ENCODE results near the gene ANAPC16.
"Not testable (repeated sequence)": the region's sequence is repeated elsewhere in the genome, so short reads cannot be mapped to it uniquely, and the experiment has no call there.

Gene ANAPC16

DNA sequence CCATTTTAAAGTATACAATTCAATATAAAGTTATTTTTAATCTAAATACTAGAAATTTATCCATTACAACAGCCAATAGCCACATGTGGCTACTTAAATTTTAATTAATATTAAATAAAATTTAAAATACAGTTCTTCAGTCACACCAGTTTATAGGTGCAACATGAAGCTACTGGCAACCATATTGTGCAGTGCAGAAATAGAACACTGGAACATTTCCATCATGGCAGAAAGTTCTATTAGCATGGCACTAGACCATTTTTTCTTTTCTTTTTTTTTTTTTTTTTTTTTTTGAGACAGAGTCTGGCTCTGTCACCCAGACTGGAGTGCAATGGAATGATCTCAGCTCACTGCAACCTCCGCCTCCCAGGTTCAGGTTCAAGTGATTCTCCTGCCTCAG, 5.5 kb downstream of the ANAPC16 start:
- Mint-ChIP-seq H3K9me3 (no peaks in the 10 kb centered on the region), H3K4me1 (ENCODE audit: low read depth in 2 of 2) (peaks cover 18 to 35% of the 10 kb centered on the region in 2 donors), H3K36me3 (ENCODE audit: insufficient read depth) (peaks cover 62% of the 10 kb centered on the region), H3K4me3 (no peak overlapping the region), H3K27me3 (no peaks in the 10 kb centered on the region), H3K27ac (no peak overlapping the region)
- ATAC-seq (replicated peaks): no peak
- DNase-seq: no peak

GRCh38 chr10:72223743-72224101, 7.9 kb downstream of the ANAPC16 start:
- Mint-ChIP-seq H3K4me1 (ENCODE audit: low read depth in 2 of 2) (peaks cover 14 to 38% of the 10 kb centered on the region in 2 donors), H3K27ac (peak overlapping the region; percentile 15 to 88), H3K27me3 (no peaks in the 10 kb centered on the region), H3K36me3 (ENCODE audit: insufficient read depth) (peaks cover 62% of the 10 kb centered on the region), H3K4me3 (no peak overlapping the region), H3K9me3 (no peaks in the 10 kb centered on the region)
- no peak for DNase-seq
- no peak for ATAC-seq (replicated peaks)

DNA sequence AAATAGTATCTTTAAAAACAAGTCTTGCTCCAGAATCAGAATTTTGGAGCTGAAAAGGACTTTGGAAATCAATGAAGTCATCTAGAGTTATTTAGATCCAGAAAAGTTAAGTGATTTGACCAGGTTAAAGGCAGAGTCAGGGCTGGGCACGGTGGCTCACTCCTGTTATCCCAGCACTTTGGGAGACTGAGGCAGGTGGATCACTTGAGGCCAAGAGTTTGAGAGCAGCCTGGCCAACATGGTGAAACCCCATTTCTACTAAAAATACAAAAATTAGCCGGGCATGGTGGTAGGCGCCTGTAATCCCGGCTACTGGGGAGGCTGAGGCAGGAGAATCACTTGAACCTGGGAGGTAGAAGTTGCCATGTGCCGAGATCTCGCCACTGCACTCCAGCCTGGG, 8.4 kb downstream of the ANAPC16 start:
- peaks cover 63% of the 10 kb centered on the region for H3K36me3 Mint-ChIP-seq (ENCODE audit: insufficient read depth)
- DNase-seq; H3K9me3 Mint-ChIP-seq; H3K27ac Mint-ChIP-seq; ATAC-seq (replicated peaks); H3K27me3 Mint-ChIP-seq; H3K4me3 Mint-ChIP-seq: not testable (repeated sequence)
- peaks cover 9 to 35% of the 10 kb centered on the region in 2 donors for H3K4me1 Mint-ChIP-seq (ENCODE audit: low read depth in 2 of 2)

DNA sequence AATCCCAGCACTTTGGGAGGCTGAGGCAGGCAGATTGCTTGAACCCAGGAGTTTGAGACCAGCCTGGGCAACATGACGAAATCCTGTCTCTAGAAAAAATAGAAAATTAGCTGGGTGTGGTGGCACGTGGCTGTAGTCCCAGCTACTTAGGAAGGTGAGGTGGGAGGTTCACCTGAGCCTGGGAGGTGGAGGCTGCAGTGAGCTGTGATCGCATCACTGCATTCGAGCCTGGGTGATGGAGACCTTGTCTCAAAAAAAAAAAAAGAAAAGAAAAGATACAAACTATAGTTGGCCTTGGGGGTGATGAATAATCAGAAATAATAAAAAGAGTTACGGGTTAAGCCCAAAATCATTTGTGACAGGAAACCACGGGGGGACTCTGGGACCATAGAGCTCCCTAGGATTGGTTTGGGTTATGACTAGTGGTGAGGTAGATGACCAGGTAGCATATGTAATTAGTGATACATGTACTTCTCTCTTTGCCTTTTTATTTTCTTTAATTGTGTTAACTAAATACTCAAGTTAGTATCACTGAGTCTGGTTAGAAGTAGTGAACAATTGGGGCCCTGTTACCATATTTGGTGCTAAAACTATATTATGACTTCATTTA, 10.7 kb downstream of the ANAPC16 start:
- peaks cover 60% of the 10 kb centered on the region for H3K36me3 Mint-ChIP-seq (ENCODE audit: insufficient read depth)
- ATAC-seq (replicated peaks) (no peak), DNase-seq (no peak)
- peak overlapping the region in 1 of 2 donors; percentile 29 for H3K4me3 Mint-ChIP-seq
- H3K27ac Mint-ChIP-seq: peak overlapping the region; percentile 41 to 82
- peaks cover 8 to 40% of the 10 kb centered on the region in 2 donors for H3K4me1 Mint-ChIP-seq (ENCODE audit: low read depth in 2 of 2)
- no peaks in the 10 kb centered on the region for H3K9me3 Mint-ChIP-seq
- no peaks in the 10 kb centered on the region for H3K27me3 Mint-ChIP-seq

DNA sequence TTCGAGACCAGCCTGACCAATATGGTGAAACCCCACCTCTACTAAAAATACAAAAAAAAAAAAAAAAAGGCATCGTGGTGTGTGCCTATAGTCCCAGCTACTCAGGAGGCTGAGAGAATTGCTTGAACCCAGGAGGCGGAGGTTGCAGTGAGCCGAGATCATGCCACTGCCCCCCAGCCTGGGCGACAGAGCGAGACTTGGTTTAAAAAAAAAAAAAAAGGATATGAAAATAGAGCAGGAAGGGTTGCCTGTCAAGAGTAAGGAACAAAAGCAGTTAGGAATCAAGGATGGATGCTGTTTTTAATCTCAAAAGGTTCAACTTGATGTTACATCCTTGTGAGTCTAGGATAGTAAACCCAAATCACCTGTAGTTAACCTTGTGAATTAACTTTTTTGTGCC, 12.0 kb downstream of the ANAPC16 start:
- DNase-seq (no peak), ATAC-seq (replicated peaks) (no peak)
- Mint-ChIP-seq H3K4me1 (ENCODE audit: low read depth in 2 of 2) (peaks cover 8 to 40% of the 10 kb centered on the region in 2 donors), H3K9me3 (no peaks in the 10 kb centered on the region), H3K36me3 (ENCODE audit: insufficient read depth) (peaks cover 64% of the 10 kb centered on the region), H3K27ac (peak overlapping the region in 1 of 2 donors; percentile 28), H3K4me3 (no peak overlapping the region), H3K27me3 (no peaks in the 10 kb centered on the region)

GRCh38 chr10:72228318-72228751, 12.5 kb downstream of the ANAPC16 start:
- DNase-seq: no peak
- Mint-ChIP-seq H3K4me1 (ENCODE audit: low read depth in 2 of 2) (peaks cover 8 to 36% of the 10 kb centered on the region in 2 donors), H3K9me3 (no peaks in the 10 kb centered on the region), H3K27ac (peak overlapping the region in 1 of 2 donors; percentile 19), H3K4me3 (no peak overlapping the region), H3K36me3 (ENCODE audit: insufficient read depth) (peaks cover 65% of the 10 kb centered on the region), H3K27me3 (no peaks in the 10 kb centered on the region)
- no peak for ATAC-seq (replicated peaks)

DNA sequence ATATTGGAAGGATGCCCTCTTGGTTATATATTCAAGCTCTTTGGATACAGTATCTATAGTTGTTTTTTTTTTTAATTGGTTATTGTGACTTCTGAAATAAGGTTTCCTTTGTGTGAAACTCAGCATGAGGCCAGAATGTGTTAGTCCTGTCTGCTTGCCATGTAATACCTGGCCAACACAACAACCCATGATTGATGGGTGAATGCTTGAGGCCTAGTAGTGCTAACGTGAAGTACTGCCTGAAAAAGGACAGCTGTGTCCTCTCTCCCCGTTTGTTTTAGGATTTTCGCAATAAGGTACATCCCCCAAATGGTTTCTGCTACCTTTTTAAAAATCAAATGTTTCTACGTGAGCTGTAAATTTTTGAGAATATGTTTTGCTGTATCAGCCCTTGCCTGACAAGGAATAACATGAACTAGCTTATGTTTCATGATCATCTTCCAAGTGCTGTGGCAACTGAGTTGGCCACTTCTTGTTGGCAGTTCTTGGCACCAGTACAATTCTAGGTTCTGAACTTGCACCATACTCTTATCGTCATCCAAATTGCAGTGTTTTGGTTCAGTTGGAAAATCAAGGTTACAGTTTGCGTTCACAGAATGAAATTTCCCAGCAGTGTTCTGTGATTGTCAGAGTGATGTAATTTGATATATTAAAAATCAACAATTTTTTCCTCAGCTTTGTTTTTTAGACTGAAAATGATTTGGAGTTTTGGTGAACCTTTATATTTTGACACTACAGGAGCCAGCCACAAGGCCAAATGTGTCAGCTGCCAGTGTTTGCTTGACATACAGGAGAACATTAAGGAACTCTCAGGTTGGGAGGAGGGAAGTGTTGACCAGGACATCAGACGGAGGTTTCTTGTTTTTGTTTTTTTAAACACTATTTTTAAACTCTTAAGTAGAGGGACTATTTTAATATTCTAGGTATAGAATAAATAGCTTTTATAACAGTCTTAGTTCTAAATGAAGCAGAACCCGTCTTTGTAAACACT, 13.7 kb downstream of the ANAPC16 start:
- no peak for DNase-seq
- H3K4me3 Mint-ChIP-seq: no peak overlapping the region

DNA sequence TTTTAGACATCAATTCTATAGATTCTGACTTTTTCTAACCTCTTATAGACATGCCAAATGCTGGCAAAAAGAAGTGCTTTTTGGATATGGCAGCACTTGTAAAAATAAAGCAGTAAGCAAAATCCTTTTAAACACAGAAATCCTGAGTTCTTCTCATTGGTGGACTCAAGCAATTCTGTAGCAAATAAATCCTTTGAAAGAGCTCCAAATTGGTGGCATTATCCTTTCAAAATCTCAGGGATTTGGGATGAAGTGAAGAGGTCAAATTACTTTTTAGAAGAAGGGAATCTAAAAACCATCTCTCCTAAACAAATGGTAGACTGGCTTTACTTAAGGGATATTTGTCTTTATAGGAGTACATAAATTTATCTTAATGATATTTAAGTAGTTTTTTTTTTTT, 17.8 kb downstream of the ANAPC16 start:
- Mint-ChIP-seq H3K9me3 (no peaks in the 10 kb centered on the region), H3K27ac (peak overlapping the region in 1 of 2 donors; percentile 28), H3K4me3 (no peak overlapping the region), H3K4me1 (ENCODE audit: low read depth in 2 of 2) (peaks cover 4 to 14% of the 10 kb centered on the region in 2 donors), H3K27me3 (no peaks in the 10 kb centered on the region), H3K36me3 (ENCODE audit: insufficient read depth) (peaks cover 75% of the 10 kb centered on the region)
- ATAC-seq (replicated peaks) (no peak), DNase-seq (no peak)

More for the DNA sequence above, 13.7 kb downstream of the ANAPC16 start:
- peak overlapping the region in 1 of 2 donors; percentile 11 for H3K27ac Mint-ChIP-seq
- H3K4me1 Mint-ChIP-seq (ENCODE audit: low read depth in 2 of 2): peaks cover 8 to 29% of the 10 kb centered on the region in 2 donors
- ATAC-seq (replicated peaks): no peak
- H3K27me3 Mint-ChIP-seq: no peaks in the 10 kb centered on the region
- no peaks in the 10 kb centered on the region for H3K9me3 Mint-ChIP-seq
- peaks cover 67% of the 10 kb centered on the region for H3K36me3 Mint-ChIP-seq (ENCODE audit: insufficient read depth)

DNA sequence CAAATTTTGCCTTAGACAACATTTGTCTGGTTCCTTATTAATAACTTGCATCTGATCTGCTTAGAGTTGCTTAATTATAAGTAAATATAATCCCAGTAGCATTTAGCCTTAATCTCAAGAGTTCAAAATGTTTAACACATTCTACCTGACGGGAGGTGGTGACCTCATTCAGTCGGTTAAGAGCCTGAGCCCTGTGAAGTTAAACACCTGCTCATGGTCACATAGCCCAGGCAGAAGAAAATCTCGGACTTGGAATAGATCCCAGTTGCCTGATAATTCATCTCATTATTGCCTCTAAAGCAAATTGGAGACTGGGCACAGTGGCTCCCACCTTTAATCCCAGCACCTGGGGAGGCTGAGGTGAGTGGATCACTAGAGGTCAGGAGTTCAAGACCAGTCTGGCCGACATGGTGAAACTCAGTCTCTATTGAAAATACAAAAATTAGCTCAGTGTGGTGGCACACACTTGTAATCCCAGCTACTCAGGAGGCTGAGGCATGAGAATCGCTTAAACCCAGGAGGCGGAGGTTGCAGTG, 18.8 kb downstream of the ANAPC16 start:
- Mint-ChIP-seq H3K4me3 (no peak overlapping the region), H3K36me3 (ENCODE audit: insufficient read depth) (peaks cover 71% of the 10 kb centered on the region), H3K27ac (peak overlapping the region in 1 of 2 donors; percentile 16), H3K4me1 (ENCODE audit: low read depth in 2 of 2) (peaks cover 5 to 8% of the 10 kb centered on the region in 2 donors), H3K9me3 (no peaks in the 10 kb centered on the region), H3K27me3 (no peaks in the 10 kb centered on the region)
- DNase-seq (no peak), ATAC-seq (replicated peaks) (no peak)

- no peak overlapping the region for H3K4me3 Mint-ChIP-seq
- H3K27me3 Mint-ChIP-seq: no peaks in the 10 kb centered on the region
- no peak for DNase-seq
Observed at GRCh38 chr10:72235544-72236279, 19.9 kb downstream of the ANAPC16 start.

DNA sequence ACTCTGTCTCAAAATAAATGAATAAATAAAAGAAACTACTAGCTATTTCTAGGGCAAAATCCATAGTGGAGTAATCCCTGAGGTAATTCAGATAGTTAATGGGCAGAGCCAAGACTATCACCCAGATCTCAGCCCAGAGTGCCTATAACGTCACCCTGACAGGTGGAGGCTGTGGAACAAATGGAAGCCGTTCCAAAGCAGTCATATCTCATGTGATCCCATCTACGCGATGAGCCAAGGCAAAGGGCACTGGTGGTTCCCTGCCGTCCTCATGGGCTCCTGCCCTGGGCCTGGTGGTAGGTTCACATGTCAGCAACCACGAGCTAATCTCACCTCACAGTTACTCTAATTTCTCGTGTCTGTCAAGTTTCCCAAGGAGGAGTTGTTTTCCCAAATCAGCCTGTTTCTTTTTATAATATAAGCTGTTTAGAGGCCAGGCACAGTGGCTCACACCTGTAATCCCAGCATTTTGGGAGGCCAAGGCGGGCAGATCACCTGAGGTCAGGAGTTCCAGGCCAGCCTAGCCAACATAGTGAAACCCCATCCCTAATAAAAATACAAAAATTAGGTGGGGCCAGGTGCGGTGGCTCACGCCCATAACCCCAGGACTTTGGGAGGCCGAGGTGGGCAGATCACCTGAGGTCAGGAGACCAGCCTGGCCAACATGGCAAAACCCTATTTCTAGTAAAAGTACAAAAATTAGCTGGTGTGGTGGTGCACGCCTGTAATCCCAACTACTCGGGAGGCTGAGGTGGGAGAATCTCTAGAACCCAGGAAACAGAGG, 22.8 kb downstream of the ANAPC16 start:
- H3K27ac Mint-ChIP-seq: no peak overlapping the region
- no peak for ATAC-seq (replicated peaks)

More at GRCh38 chr10:72235544-72236279, 19.9 kb downstream of the ANAPC16 start:
- Mint-ChIP-seq H3K27ac (peak overlapping the region in 1 of 2 donors; percentile 16), H3K4me1 (ENCODE audit: low read depth in 2 of 2) (peaks cover 5 to 7% of the 10 kb centered on the region in 2 donors), H3K9me3 (no peaks in the 10 kb centered on the region), H3K36me3 (ENCODE audit: insufficient read depth) (peaks cover 62% of the 10 kb centered on the region)
- no peak for ATAC-seq (replicated peaks)

GRCh38 chr10:72239409-72239808, 23.6 kb downstream of the ANAPC16 start:
- Mint-ChIP-seq H3K4me1 (ENCODE audit: low read depth in 2 of 2) (peaks cover 24 to 28% of the 10 kb centered on the region in 2 donors), H3K9me3 (no peaks in the 10 kb centered on the region)
- no peak for ATAC-seq (replicated peaks)

More for the DNA sequence above, 22.8 kb downstream of the ANAPC16 start:
- H3K4me3 Mint-ChIP-seq: no peak overlapping the region
- DNase-seq: no peak
- peaks cover 19 to 22% of the 10 kb centered on the region in 2 donors for H3K4me1 Mint-ChIP-seq (ENCODE audit: low read depth in 2 of 2)
- H3K36me3 Mint-ChIP-seq (ENCODE audit: insufficient read depth): peaks cover 33% of the 10 kb centered on the region
- no peaks in the 10 kb centered on the region for H3K9me3 Mint-ChIP-seq
- H3K27me3 Mint-ChIP-seq: no peaks in the 10 kb centered on the region

More at GRCh38 chr10:72239409-72239808, 23.6 kb downstream of the ANAPC16 start:
- no peaks in the 10 kb centered on the region for H3K27me3 Mint-ChIP-seq
- no peak for DNase-seq
- no peak overlapping the region for H3K4me3 Mint-ChIP-seq
- H3K27ac Mint-ChIP-seq: peak overlapping the region in 1 of 2 donors; percentile 47
- H3K36me3 Mint-ChIP-seq (ENCODE audit: insufficient read depth): peaks cover 25% of the 10 kb centered on the region
